SJSA1 (cell line): ENCODE measurements around the gene P4HTM. TPM values are rescaled to one million over a fixed set of nuclear protein-coding genes. Genes with fewer than 3 reads are reported as not detected.

Source experiments
- DNase-seq, 2 experiments: peaks; one replicate each; pipeline ENCODE4 v3.0.0-alpha.2; 2015 to 2020; ENCODE audit warnings: low spot score in 2 of 2, low read depth in 1 of 2
- H3K27ac ChIP-seq: fragments of 250-450 bp; sonication (Bioruptor Pico); 2 replicates; pipeline ENCODE4 v1.5.1; 2020; ENCODE audit warnings: mild to moderate bottlenecking, moderate library complexity
- H3K27me3 ChIP-seq: fragments of 250-450 bp; sonication (Bioruptor Pico); replicated peaks from 2 replicates; pipeline ENCODE4 v1.5.1; 2020; ENCODE audit warnings: mild to moderate bottlenecking, moderate library complexity
- H3K36me3 ChIP-seq: fragments of 250-450 bp; sonication (Bioruptor Pico); 2 replicates; pipeline ENCODE4 v1.5.1; 2020; ENCODE audit warnings: mild to moderate bottlenecking
- H3K4me1 ChIP-seq: fragments of 250-450 bp; sonication (Bioruptor Pico); replicated peaks from 2 replicates; pipeline ENCODE4 v1.6.1; 2021; ENCODE audit warnings: mild to moderate bottlenecking
- H3K4me3 ChIP-seq: fragments of 250-450 bp; sonication (Bioruptor Pico); 2 replicates; pipeline ENCODE4 v1.5.1; 2020; ENCODE audit warnings: mild to moderate bottlenecking
- H3K9me3 ChIP-seq: fragments of 250-450 bp; sonication (Bioruptor Pico); replicated peaks from 2 replicates; pipeline ENCODE4 v1.5.1; 2020; ENCODE audit warnings: mild to moderate bottlenecking
- total RNA-seq: library from RNA; depleted of rRNA; stranded (reverse); fragments of >200 nt; shearing (Covaris generic); gene quantifications from 2 replicates; pipeline ENCODE4 v1.2.3, GENCODE V29; 2014

P4HTM gene
- total RNA-seq, 1 experiment from 2014 or later: 25.5 TPM

DNA sequence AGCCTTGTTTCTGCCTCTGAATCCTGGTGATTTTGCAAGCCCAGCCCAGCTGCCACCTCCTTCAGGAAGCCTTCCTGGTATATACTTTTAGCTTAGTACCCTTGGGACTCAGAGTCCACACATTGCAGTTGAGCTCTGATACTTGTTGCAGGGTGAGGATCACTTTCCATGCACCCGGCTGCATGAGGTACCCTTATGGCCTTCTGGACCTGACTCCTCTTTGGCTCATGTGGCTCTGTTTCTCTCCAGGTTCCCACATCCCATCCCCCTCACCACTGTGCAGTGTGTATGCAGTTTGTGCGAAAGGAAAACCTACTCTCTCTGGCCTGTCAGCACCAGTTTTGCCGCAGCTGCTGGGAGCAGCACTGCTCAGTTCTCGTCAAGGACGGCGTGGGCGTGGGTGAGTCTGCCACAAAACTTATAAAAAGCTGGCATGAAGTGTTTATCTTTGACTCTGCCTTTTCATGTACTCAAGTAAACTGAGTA, 23.1 kb upstream of the P4HTM start:
- Histone ChIP-seq H3K27me3 (no peaks in the 10 kb centered on the region), H3K4me3 (no peak overlapping the region), H3K4me1 (no peaks in the 10 kb centered on the region), H3K9me3 (no peaks in the 10 kb centered on the region), H3K27ac (no peak overlapping the region), H3K36me3 (peaks cover 64% of the 10 kb centered on the region)
- no peak for DNase-seq

DNA sequence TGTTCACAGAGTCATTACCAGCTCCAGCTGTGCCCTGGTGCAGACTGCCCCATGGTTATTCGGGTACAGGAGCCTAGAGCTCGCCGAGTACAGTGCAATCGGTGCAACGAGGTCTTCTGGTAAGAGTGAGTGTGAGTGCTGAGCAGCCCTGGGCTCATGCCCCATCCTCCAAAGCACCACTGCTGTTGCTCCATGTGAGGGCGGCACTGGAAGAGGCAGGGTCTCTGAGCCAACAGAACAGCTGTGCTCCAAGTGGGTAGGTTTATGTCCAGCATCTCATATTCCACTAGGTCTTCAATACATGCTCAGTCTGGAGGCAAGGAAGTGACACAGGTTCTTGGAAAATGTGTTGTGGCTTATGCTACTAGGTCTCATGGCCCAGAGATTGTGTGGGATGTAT, 19.5 kb upstream of the P4HTM start:
- Histone ChIP-seq H3K27ac (no peak overlapping the region), H3K9me3 (no peaks in the 10 kb centered on the region), H3K27me3 (no peaks in the 10 kb centered on the region), H3K4me1 (no peaks in the 10 kb centered on the region), H3K4me3 (no peak overlapping the region), H3K36me3 (peaks cover 79% of the 10 kb centered on the region)
- no peak for DNase-seq

DNA sequence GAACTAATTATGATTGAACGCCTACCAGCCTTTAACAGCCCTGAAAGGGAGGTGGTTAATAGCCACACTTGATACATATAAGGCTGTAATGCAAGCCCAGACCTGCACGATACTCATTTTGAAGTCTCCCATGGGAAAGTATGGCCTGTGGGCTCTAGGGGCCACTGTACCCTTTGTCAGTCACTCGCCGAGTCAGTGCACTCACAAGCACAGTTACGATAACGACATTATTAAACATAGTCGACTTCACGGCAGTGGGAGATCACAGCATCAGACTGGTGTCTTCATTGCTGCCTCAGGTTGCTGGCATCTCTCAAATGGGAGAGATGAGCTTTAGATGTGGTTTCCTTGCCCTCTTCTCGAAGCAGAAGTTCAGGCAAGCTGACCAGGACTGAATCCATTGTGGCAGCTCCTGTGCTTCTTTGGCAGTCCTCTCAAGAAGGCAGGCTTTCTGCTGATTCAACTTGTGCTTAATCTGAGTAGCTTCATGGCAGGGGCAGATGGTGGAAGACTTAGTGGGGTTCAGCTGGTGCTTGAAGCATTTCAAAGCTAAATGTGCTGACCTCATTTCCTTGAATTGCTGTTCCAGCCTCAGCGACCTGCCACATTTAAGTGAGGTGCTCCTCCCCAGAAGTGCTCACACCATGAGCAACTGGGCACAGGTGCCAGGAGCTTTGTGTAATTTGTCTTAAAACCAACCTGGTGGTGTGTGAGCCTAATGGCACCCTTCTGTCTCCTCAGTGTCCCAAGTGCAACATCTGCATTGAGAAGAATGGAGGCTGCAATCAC, 15.8 kb upstream of the P4HTM start:
- Histone ChIP-seq H3K9me3 (no peaks in the 10 kb centered on the region), H3K36me3 (peaks cover 83% of the 10 kb centered on the region), H3K27me3 (no peaks in the 10 kb centered on the region), H3K27ac (no peak overlapping the region), H3K4me1 (no peaks in the 10 kb centered on the region), H3K4me3 (no peak overlapping the region)
- no peak for DNase-seq

DNA sequence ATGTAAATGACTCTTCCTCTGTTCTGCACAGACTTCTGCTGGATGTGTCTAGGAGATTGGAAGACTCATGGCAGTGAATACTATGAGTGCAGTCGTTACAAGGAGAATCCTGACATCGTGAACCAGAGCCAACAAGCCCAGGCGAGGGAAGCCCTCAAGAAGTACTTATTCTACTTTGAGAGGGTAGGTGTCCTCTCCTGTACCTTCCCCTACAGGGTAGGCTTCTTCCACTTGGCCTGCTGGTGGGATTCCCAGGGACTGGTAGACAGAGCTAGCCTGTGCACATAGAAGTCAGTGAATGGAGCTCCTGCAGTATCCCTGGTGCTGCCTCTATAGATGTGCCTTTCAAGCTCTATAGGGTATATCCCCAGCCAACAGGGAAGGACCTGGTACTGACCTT, 10.6 kb upstream of the P4HTM start:
- Histone ChIP-seq H3K9me3 (no peaks in the 10 kb centered on the region), H3K4me3 (no peak overlapping the region), H3K27ac (no peak overlapping the region), H3K36me3 (peaks cover 79% of the 10 kb centered on the region), H3K27me3 (no peaks in the 10 kb centered on the region), H3K4me1 (no peaks in the 10 kb centered on the region)
- no peak for DNase-seq

DNA sequence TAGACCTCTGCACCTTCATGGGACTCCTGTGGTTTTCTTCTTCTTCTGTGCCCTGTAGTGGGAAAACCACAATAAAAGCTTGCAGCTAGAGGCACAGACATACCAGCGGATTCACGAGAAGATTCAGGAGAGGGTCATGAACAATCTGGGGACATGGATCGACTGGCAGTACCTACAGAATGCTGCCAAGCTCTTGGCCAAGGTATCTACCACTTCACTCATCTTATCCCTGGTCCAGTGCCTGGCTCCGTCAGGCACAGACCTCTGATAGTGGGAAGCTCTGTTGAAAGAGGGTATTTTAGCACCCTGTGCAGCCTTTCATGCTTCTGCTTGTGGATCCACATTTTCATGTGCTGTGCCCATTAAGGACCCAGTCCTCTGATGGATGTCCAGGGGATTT, 9.7 kb upstream of the P4HTM start:
- H3K36me3 ChIP-seq: peaks cover 76% of the 10 kb centered on the region
- H3K27me3 ChIP-seq: no peaks in the 10 kb centered on the region
- H3K9me3 ChIP-seq: no peaks in the 10 kb centered on the region
- no peaks in the 10 kb centered on the region for H3K4me1 ChIP-seq
- no peak for DNase-seq
- H3K27ac ChIP-seq: no peak overlapping the region
- H3K4me3 ChIP-seq: no peak overlapping the region

DNA sequence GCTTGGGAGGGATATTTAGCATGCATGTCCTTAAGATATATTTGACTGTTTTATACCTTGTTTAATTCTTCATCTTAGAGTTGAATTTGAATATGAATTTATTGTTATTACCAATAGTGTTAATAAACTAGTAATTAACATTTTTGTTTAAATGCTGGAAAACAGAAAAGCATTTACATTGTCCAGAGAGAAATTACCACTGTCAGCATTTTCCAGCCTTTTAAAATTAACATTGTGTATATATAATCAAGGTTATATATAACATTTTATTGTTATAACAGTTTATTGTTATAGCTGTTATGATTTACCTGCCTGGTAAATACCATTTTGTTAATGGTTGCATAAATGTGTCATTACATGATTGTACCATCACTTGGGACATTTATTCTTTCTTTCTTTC, 8.0 kb upstream of the P4HTM start:
- H3K27ac ChIP-seq: no peak overlapping the region
- H3K4me1 ChIP-seq: no peaks in the 10 kb centered on the region
- DNase-seq: no peak
- H3K36me3 ChIP-seq: peaks cover 70% of the 10 kb centered on the region
- H3K9me3 ChIP-seq: no peaks in the 10 kb centered on the region
- H3K4me3 ChIP-seq: no peak overlapping the region
- H3K27me3 ChIP-seq: no peaks in the 10 kb centered on the region

DNA sequence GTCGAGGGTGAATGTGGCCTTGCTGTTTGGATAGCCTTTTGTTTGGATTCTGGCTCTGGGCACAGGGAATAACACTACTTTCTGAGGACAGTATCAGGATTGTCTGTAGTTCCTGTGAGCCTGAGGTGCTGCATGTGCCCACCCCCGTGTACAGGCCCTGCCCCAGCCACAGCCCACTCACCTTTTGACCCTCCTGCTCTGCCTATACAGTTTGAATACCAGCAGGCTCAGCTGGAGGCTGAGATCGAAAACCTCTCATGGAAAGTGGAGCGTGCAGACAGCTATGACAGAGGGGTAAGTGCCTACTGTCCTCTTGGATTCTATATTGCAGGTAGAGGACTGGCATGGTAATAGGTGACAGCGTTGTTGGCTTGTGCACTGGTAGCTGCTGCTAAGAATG, 7.4 kb upstream of the P4HTM start:
- no peaks in the 10 kb centered on the region for H3K27me3 ChIP-seq
- no peak overlapping the region for H3K27ac ChIP-seq
- peaks cover 63% of the 10 kb centered on the region for H3K36me3 ChIP-seq
- no peak for DNase-seq
- no peaks in the 10 kb centered on the region for H3K4me1 ChIP-seq
- no peaks in the 10 kb centered on the region for H3K9me3 ChIP-seq
- H3K4me3 ChIP-seq: no peak overlapping the region

DNA sequence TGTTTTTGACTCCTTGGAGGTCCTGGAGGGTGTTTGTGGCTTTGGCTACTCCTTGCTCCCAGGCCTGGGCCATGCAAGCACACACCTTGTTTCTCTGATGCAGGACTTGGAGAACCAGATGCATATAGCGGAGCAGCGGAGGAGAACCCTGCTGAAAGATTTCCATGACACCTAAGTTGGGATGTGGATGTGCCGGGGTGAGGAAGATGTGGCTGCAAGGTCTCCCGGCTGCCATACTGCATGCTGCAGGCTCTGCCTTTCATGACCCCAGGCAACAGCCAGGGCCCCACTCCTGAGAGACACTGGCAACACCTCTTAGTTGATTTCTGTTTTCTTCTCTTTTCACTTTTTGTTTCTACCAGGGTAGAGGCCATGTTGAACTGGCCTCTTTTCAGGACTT, 6.9 kb upstream of the P4HTM start:
- Histone ChIP-seq H3K4me3 (no peak overlapping the region), H3K36me3 (peaks cover 60% of the 10 kb centered on the region), H3K27me3 (no peaks in the 10 kb centered on the region), H3K9me3 (no peaks in the 10 kb centered on the region), H3K27ac (no peak overlapping the region), H3K4me1 (no peaks in the 10 kb centered on the region)
- no peak for DNase-seq

DNA sequence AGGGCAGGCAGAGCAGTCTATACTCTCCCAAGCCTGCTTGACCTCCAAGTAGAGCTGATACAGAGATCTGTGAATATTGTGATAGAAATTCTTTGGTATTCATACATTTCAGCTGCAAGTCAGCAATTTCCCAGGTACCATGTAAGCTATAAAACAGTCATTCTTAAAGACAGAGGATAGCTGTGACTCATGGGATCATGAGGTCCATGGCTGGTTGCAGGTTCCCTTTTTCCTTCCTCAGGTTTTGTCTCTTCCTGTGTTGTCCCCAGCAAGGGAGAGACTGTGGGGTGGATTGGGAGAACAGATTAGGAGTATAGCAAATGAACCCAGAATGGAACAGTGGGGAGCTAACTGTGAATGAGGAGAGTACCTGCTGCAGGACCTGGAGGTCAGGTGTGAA, 5.4 kb upstream of the P4HTM start:
- Histone ChIP-seq H3K27ac (no peak overlapping the region), H3K9me3 (no peaks in the 10 kb centered on the region), H3K4me1 (peaks cover 8% of the 10 kb centered on the region), H3K36me3 (peaks cover 48% of the 10 kb centered on the region), H3K27me3 (no peaks in the 10 kb centered on the region), H3K4me3 (no peak overlapping the region)
- DNase-seq: no peak

DNA sequence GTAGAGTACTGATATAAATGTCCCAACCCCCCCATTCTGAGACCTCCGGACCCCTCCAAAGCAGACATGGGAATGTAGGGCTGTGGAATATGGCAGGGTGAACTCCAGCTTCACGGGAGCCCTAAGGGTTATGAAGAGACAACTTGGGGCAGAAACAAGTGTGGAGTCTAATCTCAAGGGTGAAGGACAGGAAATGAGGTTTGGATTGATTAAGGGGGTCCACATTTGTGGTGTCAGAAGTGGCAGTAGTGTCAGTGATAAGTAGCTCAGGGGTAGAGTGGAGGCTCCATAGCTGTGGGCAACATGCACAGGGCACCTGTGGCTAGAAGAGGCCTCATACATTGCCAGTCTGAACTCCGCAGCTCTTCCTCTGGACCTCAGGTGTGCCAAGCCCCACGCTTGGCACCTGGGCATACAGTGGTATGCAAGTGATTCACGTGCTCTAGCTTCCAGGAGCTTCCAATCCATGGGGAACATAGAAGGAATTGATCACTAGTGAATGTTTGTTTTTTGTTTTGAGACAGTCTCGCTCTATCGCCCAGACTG, 4.1 kb upstream of the P4HTM start:
- peaks cover 44% of the 10 kb centered on the region for H3K36me3 ChIP-seq
- H3K4me1 ChIP-seq: peaks cover 19% of the 10 kb centered on the region
- no peaks in the 10 kb centered on the region for H3K9me3 ChIP-seq
- H3K27me3 ChIP-seq: no peaks in the 10 kb centered on the region
- no peak for DNase-seq
- H3K4me3 ChIP-seq: no peak overlapping the region
- H3K27ac ChIP-seq: no peak overlapping the region

DNA sequence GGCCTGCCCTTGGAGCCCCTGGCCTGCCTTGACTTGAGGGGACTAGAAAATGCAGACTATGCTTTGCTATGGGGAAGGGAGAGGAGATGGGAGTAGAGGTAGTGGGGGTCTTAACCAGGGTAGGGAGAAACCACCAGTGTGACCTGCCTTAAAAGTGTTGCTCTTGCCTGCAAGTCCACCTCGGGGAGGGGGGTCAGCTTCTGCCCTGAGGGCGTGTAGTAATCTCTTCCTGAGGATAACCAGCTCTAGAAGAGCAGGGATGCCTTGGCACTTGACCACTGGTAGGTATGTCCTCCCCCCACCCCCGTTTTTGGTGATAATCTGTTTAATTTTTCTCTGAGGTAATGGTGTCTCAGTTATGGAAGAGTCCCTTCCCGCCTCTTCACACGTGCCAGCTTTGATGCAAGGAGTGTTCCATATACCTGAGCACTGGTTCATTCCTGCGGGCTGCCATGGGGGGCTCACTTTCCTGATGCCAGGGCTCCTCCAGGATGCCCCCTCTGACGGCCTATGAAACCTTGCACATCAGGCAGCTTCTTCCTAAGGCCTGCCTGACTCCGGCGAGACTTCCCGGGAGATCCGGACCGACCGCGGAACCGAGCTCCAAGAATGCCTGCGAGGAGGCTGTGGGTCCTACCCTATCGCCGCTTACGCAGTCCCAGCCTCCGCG, 780 bp upstream of the P4HTM start:
- Histone ChIP-seq H3K4me1 (peaks cover 29% of the 10 kb centered on the region), H3K4me3 (peak overlapping the region; percentile 77), H3K36me3 (peaks cover 18% of the 10 kb centered on the region), H3K27me3 (no peaks in the 10 kb centered on the region), H3K27ac (peak overlapping the region; percentile 95), H3K9me3 (no peaks in the 10 kb centered on the region)
- DNase-seq: no peak

DNA sequence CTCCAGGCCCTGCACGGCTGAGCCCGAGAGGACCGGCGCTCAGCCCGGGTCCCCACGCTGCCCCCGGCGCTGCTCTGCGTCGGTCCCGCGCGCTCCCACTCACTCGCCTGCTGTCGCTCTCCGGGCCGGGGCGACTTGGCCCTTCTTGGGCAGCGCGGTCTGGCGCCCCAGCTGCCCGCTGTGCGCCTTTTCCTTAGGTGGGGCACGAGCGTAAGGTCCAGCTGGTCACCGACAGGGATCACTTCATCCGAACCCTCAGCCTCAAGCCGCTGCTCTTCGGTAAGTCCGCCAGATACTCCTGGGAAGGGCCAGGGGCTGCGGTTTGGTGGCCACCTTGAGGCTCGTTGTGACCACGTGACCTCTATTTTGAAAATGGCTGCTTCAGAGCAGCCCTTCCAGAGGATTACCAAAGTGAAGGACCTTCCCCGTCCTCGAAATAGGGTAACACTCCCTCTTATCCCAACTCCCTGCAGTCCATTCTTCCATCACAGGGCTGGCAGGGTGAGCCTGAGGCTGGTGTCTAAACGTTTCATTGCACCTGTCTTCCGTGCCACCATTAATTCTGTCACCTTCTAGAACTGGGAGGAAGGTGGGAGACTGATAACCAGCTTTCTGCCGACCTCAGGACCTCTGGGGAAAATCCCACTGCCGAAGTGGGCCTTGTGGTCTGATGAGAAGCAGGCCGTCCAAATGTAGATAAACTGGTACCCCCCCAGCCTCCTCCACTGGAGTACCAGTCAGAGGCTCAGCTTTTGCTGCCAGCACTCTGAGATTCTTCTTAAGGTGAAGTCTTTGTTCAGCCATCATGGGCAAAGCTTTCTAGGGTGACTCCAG, 812 bp downstream of the P4HTM start:
- H3K4me3 ChIP-seq: peak overlapping the region; percentile 77
- no peaks in the 10 kb centered on the region for H3K9me3 ChIP-seq
- H3K27ac ChIP-seq: peak overlapping the region; percentile 95
- peaks cover 29% of the 10 kb centered on the region for H3K4me1 ChIP-seq
- DNase-seq: peak in 1 of 2 experiments; percentile 33
- no peaks in the 10 kb centered on the region for H3K27me3 ChIP-seq
- peaks cover 12% of the 10 kb centered on the region for H3K36me3 ChIP-seq

DNA sequence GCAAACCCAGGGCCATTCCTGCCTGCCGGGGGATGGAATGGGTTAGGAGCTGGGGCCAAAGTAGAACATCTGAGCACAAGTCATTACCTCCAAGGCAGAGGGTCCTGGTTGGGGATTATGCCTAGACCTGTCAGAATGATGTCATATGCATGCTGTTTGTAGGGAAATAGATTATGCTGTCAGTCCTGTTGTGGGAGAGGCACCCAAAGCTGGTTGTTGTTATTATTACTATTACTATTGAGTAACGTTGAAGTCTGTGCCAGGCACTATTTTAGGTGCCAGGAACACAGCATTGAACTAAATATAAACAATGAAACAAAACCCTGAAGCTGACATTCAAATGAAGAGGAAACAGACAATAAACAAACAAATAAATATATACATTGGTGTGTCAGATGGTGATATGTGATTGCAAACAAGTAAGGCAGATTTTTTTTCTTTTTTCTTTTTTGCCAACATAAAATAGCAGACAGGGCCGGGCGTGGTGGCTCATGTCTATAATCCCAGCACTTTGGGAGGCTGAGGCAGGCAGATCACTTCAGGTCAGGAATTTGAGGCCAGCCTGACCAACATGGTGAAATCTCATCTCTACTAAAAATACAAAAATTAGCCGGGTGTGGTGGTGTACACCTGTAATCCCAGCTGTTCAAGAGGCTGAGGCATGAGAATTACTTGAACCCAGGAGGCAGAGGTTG, 2.0 kb downstream of the P4HTM start:
- H3K27me3 ChIP-seq: no peaks in the 10 kb centered on the region
- DNase-seq: no peak
- no peak overlapping the region for H3K4me3 ChIP-seq
- no peaks in the 10 kb centered on the region for H3K9me3 ChIP-seq
- no peak overlapping the region for H3K27ac ChIP-seq
- H3K4me1 ChIP-seq: peaks cover 29% of the 10 kb centered on the region
- H3K36me3 ChIP-seq: peaks cover 14% of the 10 kb centered on the region; the same call in 1 of the 2 replicates
